Measurements from ENCODE around the gene SPDYE5. TPM values are rescaled to one million over a fixed set of nuclear protein-coding genes. Genes with fewer than 3 reads are reported as not detected.
A peak's percentile ranks its signal among the peaks of the same experiment; 100 is the strongest.

Gene SPDYE5
- total and polyA plus RNA-seq, 7 donors: 0.03 TPM; not detected in 6

- Histone ChIP-seq H3K36me3 (peaks cover 4 to 29% (median 8%) of the 10 kb centered on the region in 4 donors), H3K4me3 (no peak overlapping the region), H3K4me1 (no peaks in the 10 kb centered on the region), H3K27ac (no peak overlapping the region), H3K27me3 (no peaks in the 10 kb centered on the region), H3K9me3 (no peaks in the 10 kb centered on the region)
- 95% methylated on average over 6 of the region's 6 CpGs for WGBS, 2 donors
- intact Hi-C loops (cut with DNase I): no loop called here
- no peak for TF ChIP-seq EP300 (IDR thresholded peaks at IDR 0.05)
- TF ChIP-seq CTCF (IDR thresholded peaks at IDR 0.05): no peak
- no peak for TF ChIP-seq POLR2A (IDR thresholded peaks at IDR 0.05)
- no peak for TF ChIP-seq POLR2AphosphoS5 (IDR thresholded peaks at IDR 0.05)
- peak; percentile 17 for DNase-seq
Observed at GRCh38 chr7:75533926-75534325, 41.8 kb downstream of the SPDYE5 start.

DNA sequence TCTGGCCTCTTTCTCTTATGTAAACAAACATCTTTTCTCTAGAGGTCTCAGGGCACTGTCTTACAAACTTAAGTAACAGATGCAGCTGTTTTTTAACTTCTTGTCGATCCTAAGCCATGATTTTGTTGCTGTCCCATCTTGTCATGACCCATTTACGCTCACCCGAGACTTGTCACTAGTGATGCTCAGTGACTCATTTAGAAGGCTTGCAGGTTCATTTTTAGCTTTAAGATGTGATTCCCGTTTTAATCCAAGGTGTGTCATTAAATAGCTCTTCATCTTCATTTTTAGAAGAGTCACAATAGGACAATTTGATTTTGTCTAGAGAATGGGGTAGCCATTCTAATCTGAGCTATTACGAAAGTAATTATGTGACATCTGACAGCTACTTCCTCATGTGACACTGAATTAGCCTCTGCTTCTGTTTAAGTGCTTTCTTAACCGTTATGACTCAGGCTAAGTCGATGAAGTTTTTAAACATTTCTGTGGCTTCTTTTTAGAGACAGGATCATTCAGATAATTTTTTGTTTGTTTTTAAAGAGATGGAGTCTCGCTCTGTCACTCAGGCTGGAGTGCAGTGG lies 42.7 kb downstream of the SPDYE5 start:
- no peaks in the 10 kb centered on the region for H3K27me3 ChIP-seq
- H3K4me3 ChIP-seq: no peak overlapping the region
- no peak overlapping the region for H3K27ac ChIP-seq
- WGBS, 2 donors: 55 to 64% methylated on average over 8 of the region's 8 CpGs
- TF ChIP-seq EP300 (IDR thresholded peaks at IDR 0.05) (no peak), CTCF (IDR thresholded peaks at IDR 0.05) (no peak), POLR2A (IDR thresholded peaks at IDR 0.05) (no peak), POLR2AphosphoS5 (IDR thresholded peaks at IDR 0.05) (no peak)
- H3K36me3 ChIP-seq: peaks cover 4 to 38% (median 8%) of the 10 kb centered on the region in 4 donors
- no peaks in the 10 kb centered on the region for H3K4me1 ChIP-seq
- H3K9me3 ChIP-seq: no peaks in the 10 kb centered on the region
- intact Hi-C loops (cut with DNase I): no loop called here
- DNase-seq: no peak

DNA sequence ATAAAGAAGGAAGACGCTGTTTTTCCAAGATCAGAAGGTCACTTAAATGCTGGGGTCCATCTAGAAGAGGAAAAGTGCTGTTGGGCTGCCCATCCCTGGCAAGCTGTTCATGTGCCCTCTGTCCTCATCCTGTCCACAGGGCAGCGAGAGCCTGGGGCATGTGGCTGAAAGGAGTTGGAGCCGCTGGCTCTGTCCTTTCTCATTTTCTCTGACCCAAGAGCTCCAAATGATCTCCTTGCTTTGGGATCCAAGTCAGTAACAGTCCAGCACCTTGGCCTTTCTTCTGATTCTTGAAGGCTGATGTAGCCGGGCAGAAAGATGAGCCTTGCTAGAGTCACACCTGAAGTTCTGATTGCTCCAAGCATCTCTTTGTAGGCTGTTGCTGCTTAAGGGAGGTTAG lies 44.4 kb downstream of the SPDYE5 start:
- no peak overlapping the region for H3K4me3 ChIP-seq
- no peak overlapping the region for H3K27ac ChIP-seq
- H3K4me1 ChIP-seq: no peaks in the 10 kb centered on the region
- peaks cover 4 to 52% (median 8%) of the 10 kb centered on the region in 4 donors for H3K36me3 ChIP-seq
- H3K27me3 ChIP-seq: no peaks in the 10 kb centered on the region
- TF ChIP-seq POLR2A (IDR thresholded peaks at IDR 0.05) (no peak), CTCF (IDR thresholded peaks at IDR 0.05) (no peak), EP300 (IDR thresholded peaks at IDR 0.05) (no peak)
- peak; percentile 4 for DNase-seq
- H3K9me3 ChIP-seq: no peaks in the 10 kb centered on the region
- intact Hi-C loops (cut with DNase I): no loop called here
- 97 to 98% methylated on average over 4 of the region's 4 CpGs for WGBS, 2 donors

DNA sequence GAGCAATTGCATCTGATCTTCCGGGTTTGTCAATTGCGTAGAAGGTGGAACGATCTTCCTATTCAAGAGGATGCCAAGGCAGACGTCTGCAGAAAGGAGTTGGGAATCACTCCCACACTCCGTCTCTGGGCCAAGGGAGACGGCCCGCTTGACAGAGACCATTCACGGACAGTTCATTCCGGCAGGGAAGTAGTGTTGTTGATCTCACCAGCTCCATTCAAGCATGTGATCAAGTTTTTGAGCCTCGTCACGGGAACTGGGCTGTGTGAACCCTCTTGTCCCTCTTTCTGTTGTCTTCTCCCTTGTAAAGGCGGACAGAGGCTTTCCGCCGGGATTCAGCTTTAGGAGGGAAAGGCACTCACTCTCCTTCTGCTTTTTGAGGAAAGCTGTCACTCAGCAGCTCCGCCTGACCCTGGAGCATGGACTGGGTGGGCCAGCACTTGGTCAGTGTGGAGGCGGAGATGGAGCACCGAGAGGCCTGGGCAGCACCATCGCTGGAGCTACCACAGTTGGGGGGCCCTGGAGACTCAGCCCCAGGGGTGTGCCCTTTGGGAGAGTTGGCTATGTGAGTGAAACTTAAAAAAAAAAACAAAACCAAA lies 44.9 kb downstream of the SPDYE5 start:
- Histone ChIP-seq H3K36me3 (peaks cover 4 to 58% (median 8%) of the 10 kb centered on the region in 4 donors), H3K27ac (no peak overlapping the region), H3K9me3 (no peaks in the 10 kb centered on the region), H3K4me1 (no peaks in the 10 kb centered on the region), H3K4me3 (no peak overlapping the region), H3K27me3 (no peaks in the 10 kb centered on the region)
- TF ChIP-seq POLR2AphosphoS5 (IDR thresholded peaks at IDR 0.05): no peak
- no peak for TF ChIP-seq EP300 (IDR thresholded peaks at IDR 0.05)
- no peak for TF ChIP-seq POLR2A (IDR thresholded peaks at IDR 0.05)
- TF ChIP-seq CTCF (IDR thresholded peaks at IDR 0.05): no peak
- WGBS, 2 donors: 87 to 90% methylated on average over 18 of the region's 18 CpGs
- DNase-seq: peak; percentile 38
- intact Hi-C loops (cut with DNase I): no loop called here

Data from sigmoid colon (tissue), 7 donors.